ENCODE measurements around the gene GPR3.

DNA sequence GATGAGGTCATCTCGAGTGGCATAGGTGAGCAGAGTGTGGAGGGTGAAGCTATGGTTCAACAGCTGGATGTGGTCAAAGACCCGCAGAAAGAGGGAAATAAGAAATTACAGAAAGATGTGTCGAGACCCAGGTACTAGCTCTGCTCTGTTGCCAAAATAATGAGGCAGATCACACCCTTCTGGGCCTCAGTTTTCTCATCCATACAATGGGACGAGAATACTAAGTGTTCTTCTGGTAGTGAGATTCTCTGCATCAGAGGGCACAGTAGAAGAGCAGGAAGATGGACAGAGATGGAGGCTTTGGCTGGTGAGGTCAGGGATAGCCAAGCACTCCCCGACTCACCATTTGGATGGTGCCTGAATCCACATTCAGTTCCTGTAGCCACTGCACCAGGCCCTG is 36.7 kb upstream of the GPR3 start:
- TF ChIP-seq, protein P1, sequence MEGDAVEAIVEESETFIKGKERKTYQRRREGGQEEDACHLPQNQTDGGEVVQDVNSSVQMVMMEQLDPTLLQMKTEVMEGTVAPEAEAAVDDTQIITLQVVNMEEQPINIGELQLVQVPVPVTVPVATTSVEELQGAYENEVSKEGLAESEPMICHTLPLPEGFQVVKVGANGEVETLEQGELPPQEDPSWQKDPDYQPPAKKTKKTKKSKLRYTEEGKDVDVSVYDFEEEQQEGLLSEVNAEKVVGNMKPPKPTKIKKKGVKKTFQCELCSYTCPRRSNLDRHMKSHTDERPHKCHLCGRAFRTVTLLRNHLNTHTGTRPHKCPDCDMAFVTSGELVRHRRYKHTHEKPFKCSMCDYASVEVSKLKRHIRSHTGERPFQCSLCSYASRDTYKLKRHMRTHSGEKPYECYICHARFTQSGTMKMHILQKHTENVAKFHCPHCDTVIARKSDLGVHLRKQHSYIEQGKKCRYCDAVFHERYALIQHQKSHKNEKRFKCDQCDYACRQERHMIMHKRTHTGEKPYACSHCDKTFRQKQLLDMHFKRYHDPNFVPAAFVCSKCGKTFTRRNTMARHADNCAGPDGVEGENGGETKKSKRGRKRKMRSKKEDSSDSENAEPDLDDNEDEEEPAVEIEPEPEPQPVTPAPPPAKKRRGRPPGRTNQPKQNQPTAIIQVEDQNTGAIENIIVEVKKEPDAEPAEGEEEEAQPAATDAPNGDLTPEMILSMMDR (IDR thresholded peaks at IDR 0.05): no peak
- TF ChIP-seq POLR2A (IDR thresholded peaks at IDR 0.05): no peak
